GM12878 (cell line): ENCODE measurements around the gene TSHZ2. TPM values are rescaled to one million over a fixed set of nuclear protein-coding genes. Genes with fewer than 3 reads are reported as not detected.

Experiments
- ATAC-seq: fragments of 200-7000 bp; cut with Tn5 transposase; 3 replicates; pipeline ENCODE4 v1.9.1; 2020; ENCODE audit warnings: mild to moderate bottlenecking, moderate library complexity
- BruUV-seq: library from RNA; stranded (reverse); fragments of 400-500 nt; replicated peaks from 2 replicates; lab custom pipeline; 2021; lab: Mats Ljungman, UMichigan
- CTCF ChIA-PET: fragments of 300-600 bp; sonication (Branson Sonifier 250); formaldehyde crosslinking; extraction: SDS; loops from one replicate; lab custom pipeline; 2021; ENCODE audit warnings: inconsistent platforms; lab: Yijun Ruan, JAX
- POLR2A ChIA-PET: fragments of 350-600 bp; formaldehyde crosslinking; extraction: SDS; loops from one replicate; lab custom pipeline; 2021; ENCODE audit warnings: inconsistent platforms; lab: Charles Lee
- RAD21 ChIA-PET: fragments of 300-600 bp; sonication (Branson Sonifier 250); formaldehyde crosslinking; loops from one replicate; lab custom pipeline; 2023; ENCODE audit warnings: antibody characterized with exemption; ENCODE audit not compliant: unreplicated experiment; lab: Charles Lee
- SMC1A ChIA-PET: fragments of 300-600 bp; sonication (Branson Sonifier 250); formaldehyde crosslinking; loops from one replicate; lab custom pipeline; 2023; ENCODE audit not compliant: unreplicated experiment, uncharacterized antibody; lab: Charles Lee
- DNase-seq: peaks from one replicate; pipeline ENCODE4 v3.0.0-alpha.2; 2011; ENCODE audit warnings: low read depth, low spot score
- FAIRE-seq: peaks from 3 replicates; lab custom pipeline; 2011; peaks lifted over from hg19 to GRCh38; lab: Jason Lieb, UNC
- H2AFZ ChIP-seq: 2 replicates; pipeline ENCODE4 v1.6.0; 2011; ENCODE audit warnings: low read depth, low read length, control low read depth; ENCODE audit not compliant: control insufficient read depth
- H3K27ac ChIP-seq: 2 replicates; pipeline ENCODE4 v1.5.1; 2011; ENCODE audit warnings: control low read depth; ENCODE audit not compliant: control insufficient read depth, insufficient read depth
- H3K27me3 ChIP-seq, 2 experiments: replicated peaks in 1 of 2; 2 replicates each; pipeline versions ENCODE4 v1.6.0 to v1.6.1; 2011; ENCODE audit warnings: low read length in 1 of 2; ENCODE audit not compliant: control insufficient read depth in 2 of 2, insufficient read depth in 2 of 2
- H3K36me3 ChIP-seq, 2 experiments: 2 replicates each; pipeline ENCODE4 v1.5.1; 2011; ENCODE audit warnings: low read length in 1 of 2; ENCODE audit not compliant: control insufficient read depth in 2 of 2, insufficient read depth in 2 of 2
- H3K4me1 ChIP-seq: 2 replicates; pipeline ENCODE4 v1.6.1; 2011; ENCODE audit warnings: mild to moderate bottlenecking, low read length, moderate library complexity, mixed read lengths; ENCODE audit not compliant: control insufficient read depth, insufficient read depth
- H3K4me2 ChIP-seq: 2 replicates; pipeline ENCODE4 v1.6.0; 2011; ENCODE audit warnings: control low read depth; ENCODE audit not compliant: control insufficient read depth, insufficient read depth
- H3K4me3 ChIP-seq: fragments of 200-600 bp; sonication (generic); 2 replicates; pipeline ENCODE4 v1.5.1; 2016
- H3K79me2 ChIP-seq: 2 replicates; pipeline ENCODE4 v1.6.0; 2011; ENCODE audit warnings: low read length; ENCODE audit not compliant: control insufficient read depth, insufficient read depth
- H3K9ac ChIP-seq: 2 replicates; pipeline ENCODE4 v1.8.0; 2011; ENCODE audit warnings: low read length, control low read depth, mixed read lengths; ENCODE audit not compliant: control insufficient read depth, insufficient read depth
- H3K9me3 ChIP-seq: replicated peaks from 3 replicates; pipeline ENCODE4 v1.5.1; 2011; ENCODE audit warnings: mild to moderate bottlenecking, low read length; ENCODE audit not compliant: control insufficient read depth, insufficient read depth
- H4K20me1 ChIP-seq: 2 replicates; pipeline ENCODE4 v1.6.0; 2011; ENCODE audit not compliant: control insufficient read depth, insufficient read depth
- ATF7 ChIP-seq: fragments of 450-650 bp; IDR thresholded peaks from 2 replicates; pipeline ENCODE4 v1.6.1; 2016; ENCODE audit warnings: low read depth, mild to moderate bottlenecking
- BRCA1 ChIP-seq: IDR thresholded peaks from 2 replicates; pipeline ENCODE4 v1.6.1; 2011; ENCODE audit warnings: low read depth, low read length, improper control_type of control experiment
- EGR1 ChIP-seq, 2 experiments: IDR thresholded peaks; 1 replicate in 1 of 2; 2 replicates in 1 of 2; pipeline ENCODE4 v1.6.1; 2011 to 2012; ENCODE audit warnings: low read depth in 2 of 2, low read length in 2 of 2, borderline replicate concordance in 1 of 2, mild to moderate bottlenecking in 1 of 2, moderate library complexity in 1 of 2
- FOXM1 ChIP-seq: IDR thresholded peaks from 2 replicates; pipeline ENCODE4 v1.6.1; 2012; ENCODE audit warnings: low read depth, mild to moderate bottlenecking, inconsistent platforms, low read length, moderate library complexity
- GABPA ChIP-seq: IDR thresholded peaks from 2 replicates; pipeline ENCODE4 v1.6.1; 2014; ENCODE audit warnings: antibody characterized with exemption, low read depth, mild to moderate bottlenecking, inconsistent platforms
- IRF4 ChIP-seq: IDR thresholded peaks from 2 replicates; pipeline ENCODE4 v1.6.1; 2011; ENCODE audit warnings: low read depth, low read length
- PBX3 ChIP-seq: IDR thresholded peaks from 2 replicates; pipeline ENCODE4 v1.6.1; 2011; ENCODE audit warnings: mild to moderate bottlenecking, low read depth, low read length, moderate library complexity; ENCODE audit not compliant: insufficient replicate concordance
- POLR2AphosphoS2 ChIP-seq: IDR thresholded peaks from 2 replicates; pipeline ENCODE4 v1.6.1; 2011; ENCODE audit warnings: low read depth, mild to moderate bottlenecking, low read length, improper control_type of control experiment, moderate library complexity
- SMAD5 ChIP-seq: IDR thresholded peaks from 2 replicates; pipeline ENCODE4 v1.6.1; 2016; ENCODE audit warnings: antibody characterized with exemption, low read depth
- SUZ12 ChIP-seq: fragments of 200-600 bp; sonication (generic); IDR thresholded peaks from one replicate; pipeline ENCODE4 v1.6.1; 2018; ENCODE audit warnings: antibody characterized with exemption, mild to moderate bottlenecking; ENCODE audit not compliant: unreplicated experiment
- ZBTB40 ChIP-seq: fragments of 450-650 bp; IDR thresholded peaks from 2 replicates; pipeline ENCODE4 v1.6.1; 2016; ENCODE audit warnings: mild to moderate bottlenecking, moderate library complexity, borderline replicate concordance
- ZNF217 ChIP-seq: fragments of 450-650 bp; IDR thresholded peaks from 2 replicates; pipeline ENCODE4 v1.6.1; 2017; ENCODE audit warnings: antibody characterized with exemption, mild to moderate bottlenecking
- ZNF592 ChIP-seq: fragments of 450-650 bp; IDR thresholded peaks from 2 replicates; pipeline ENCODE4 v1.6.1; 2017; ENCODE audit warnings: mild to moderate bottlenecking, moderate library complexity
- WGBS: methylation state at CpG from one replicate; pipeline ENCODE4 v1.1.6; 2016; ENCODE audit warnings: low lambda C conversion rate; ENCODE audit not compliant: insufficient replicate concordance, insufficient coverage; ENCODE audit errors: missing lambda C conversion rate; 5-methylcytosine and 5-hydroxymethylcytosine counted together
- in situ Hi-C: fragments of 300-500 bp; cut with MboI; formaldehyde crosslinking; loops from 9 replicates; pipeline ENCODE4 v1.14.3; 2018; ENCODE audit warnings: mixed read lengths
- intact Hi-C: fragments of 100-400 bp; cut with micrococcal nuclease; formaldehyde crosslinking; loops from one replicate; pipeline ENCODE4 v1.14.2; 2022; ENCODE audit not compliant: unreplicated experiment
- polyA plus RNA-seq, 11 experiments: library from polyadenylated mRNA; depleted of rRNA in 4 of 11; unstranded in 6 of 11; stranded (reverse) in 5 of 11; fragments of >200 nt; fragmentation: Nextera tagmentation in 4 of 11; fragmentation: Illumina TruSeq in 1 of 11; extraction: Ambion mirVana in 4 of 11; extraction: Trizol in 1 of 11; gene quantifications; 1 replicate in 1 of 11; 2 replicates in 10 of 11; pipeline versions ENCODE4 v1.2.1 to v1.2.3, GENCODE V29; 2011 to 2016; ENCODE audit warnings: inconsistent platforms in 2 of 11, missing spikeins in 2 of 11, low read depth in 1 of 11
- total RNA-seq, 4 experiments: library from RNA; depleted of rRNA in 3 of 4; stranded (reverse); fragments of >200 nt in 3 of 4; fragmentation: Illumina TruSeq in 1 of 4; extraction: Trizol in 1 of 4; gene quantifications; 2 replicates each; pipeline versions ENCODE4 v1.2.1 to v1.2.3, GENCODE V29; 2013 to 2021

The TSHZ2 gene
- total and polyA plus RNA-seq, 10 of the 15 experiments (the other 5 are each of a cell fraction or from before 2014, with no cell fraction given): 0.01 to 0.86 (median 0.13) TPM; not detected in 2

- Histone ChIP-seq H3K9me3 (no peaks in the 10 kb centered on the region), H4K20me1 (no peaks in the 10 kb centered on the region), H3K79me2 (no peaks in the 10 kb centered on the region), H3K27ac (no peak overlapping the region), H2AFZ (no peak overlapping the region), H3K4me3 (no peak overlapping the region), H3K27me3 (no peaks in the 10 kb centered on the region), H3K4me1 (peaks cover 9% of the 10 kb centered on the region), H3K4me2 (no peak overlapping the region), H3K9ac (no peak overlapping the region), H3K36me3 (no peaks in the 10 kb centered on the region)
- CTCF ChIA-PET: no interaction called here
- ATAC-seq (no peak), FAIRE-seq (no peak), DNase-seq (no peak)
- no TSS peak for BruUV-seq
- POLR2A ChIA-PET: interaction anchor here (0.7 kb wide), 1 partner anchor 854 kb away, joined by 3 read pairs; no protein-coding TSS in a partner anchor
- intact Hi-C loops: no loop called here
- WGBS: 93% methylated on average over 3 of the region's 3 CpGs
- in situ Hi-C loops: no loop called here
- TF ChIP-seq SMAD5: no peak
- TF ChIP-seq SUZ12: no peak
- no peak for TF ChIP-seq ATF7
- no peak for TF ChIP-seq GABPA
- no peak for TF ChIP-seq ZNF217
- TF ChIP-seq ZNF592: no peak
- no peak for TF ChIP-seq BRCA1
- no peak for TF ChIP-seq POLR2AphosphoS2
- no peak for TF ChIP-seq PBX3
- no peak for TF ChIP-seq FOXM1
- no peak for TF ChIP-seq IRF4
- no peak for TF ChIP-seq ZBTB40
- no peak for TF ChIP-seq EGR1 (IDR thresholded peaks at IDR 0.05; ENCODE audit: borderline replicate concordance in 1 of 2, low read depth in 2 of 2, low read length in 2 of 2)
- SMC1A ChIA-PET: interaction anchor here (0.8 kb wide), 2 partner anchors 480 to 712 kb away, joined by 3 read pairs; no protein-coding TSS in a partner anchor
- RAD21 ChIA-PET: interaction anchor here (1.0 kb wide), 1 partner anchor 836 kb away, joined by 4 read pairs; no protein-coding TSS in a partner anchor
These were observed 255.4 kb downstream of the TSHZ2 start for GRCh38 chr20:53227523-53227922.
